ENCODE measurements around the gene ABR.
A peak's percentile ranks its signal among the peaks of the same experiment; 100 is the strongest.
"Not testable (repeated sequence)": the region's sequence is repeated elsewhere in the genome, so short reads cannot be mapped to it uniquely, and the experiment has no call there.

ABR gene

DNA sequence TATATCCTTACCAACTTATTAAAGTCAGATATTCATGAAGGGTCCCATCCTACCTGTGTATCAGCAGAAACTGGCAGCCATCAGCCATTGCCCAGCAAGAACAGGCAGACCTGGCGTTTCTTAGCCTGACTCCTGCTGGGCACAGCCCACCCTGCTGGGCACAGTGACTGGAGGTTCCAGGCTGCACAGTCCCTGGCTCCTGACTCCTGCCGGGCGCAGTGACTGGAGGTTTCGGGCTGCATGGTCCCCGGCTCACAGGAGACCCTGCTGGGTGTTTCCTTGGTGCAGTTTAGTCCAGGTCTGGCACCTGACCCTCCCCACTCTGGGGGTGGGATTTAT, 176.2 kb downstream of the ABR start:
- H3K27ac ChIP-seq = peak overlapping the region; percentile 88
- no peak for TF ChIP-seq ZFX (IDR thresholded peaks at IDR 0.05)
- TF ChIP-seq, protein P1, sequence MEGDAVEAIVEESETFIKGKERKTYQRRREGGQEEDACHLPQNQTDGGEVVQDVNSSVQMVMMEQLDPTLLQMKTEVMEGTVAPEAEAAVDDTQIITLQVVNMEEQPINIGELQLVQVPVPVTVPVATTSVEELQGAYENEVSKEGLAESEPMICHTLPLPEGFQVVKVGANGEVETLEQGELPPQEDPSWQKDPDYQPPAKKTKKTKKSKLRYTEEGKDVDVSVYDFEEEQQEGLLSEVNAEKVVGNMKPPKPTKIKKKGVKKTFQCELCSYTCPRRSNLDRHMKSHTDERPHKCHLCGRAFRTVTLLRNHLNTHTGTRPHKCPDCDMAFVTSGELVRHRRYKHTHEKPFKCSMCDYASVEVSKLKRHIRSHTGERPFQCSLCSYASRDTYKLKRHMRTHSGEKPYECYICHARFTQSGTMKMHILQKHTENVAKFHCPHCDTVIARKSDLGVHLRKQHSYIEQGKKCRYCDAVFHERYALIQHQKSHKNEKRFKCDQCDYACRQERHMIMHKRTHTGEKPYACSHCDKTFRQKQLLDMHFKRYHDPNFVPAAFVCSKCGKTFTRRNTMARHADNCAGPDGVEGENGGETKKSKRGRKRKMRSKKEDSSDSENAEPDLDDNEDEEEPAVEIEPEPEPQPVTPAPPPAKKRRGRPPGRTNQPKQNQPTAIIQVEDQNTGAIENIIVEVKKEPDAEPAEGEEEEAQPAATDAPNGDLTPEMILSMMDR (conservative IDR thresholded peaks at IDR 0.05) = no peak

GRCh38 chr17:1002771-1003555, 176.8 kb downstream of the ABR start:
- H3K27ac ChIP-seq = no peak overlapping the region
- no peak for TF ChIP-seq ZFX (IDR thresholded peaks at IDR 0.05)
- TF ChIP-seq, protein P1 (conservative IDR thresholded peaks at IDR 0.05) = no peak

DNA sequence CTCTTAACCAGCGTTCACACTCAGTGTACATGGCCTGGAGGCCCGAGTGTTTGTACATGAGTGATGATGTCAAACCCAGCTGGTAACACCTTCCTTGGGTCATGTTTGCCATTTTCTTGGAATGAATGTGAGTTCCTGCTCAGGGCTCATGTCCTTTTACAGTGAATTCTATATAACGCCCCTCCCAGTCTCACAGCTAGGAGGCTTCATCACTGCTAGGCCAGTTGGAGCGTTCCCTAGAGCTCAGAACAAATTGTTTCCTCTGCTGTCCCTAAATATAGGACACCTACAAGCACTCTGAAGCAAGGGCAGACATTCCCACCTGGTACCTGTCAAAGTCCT, 177.4 kb downstream of the ABR start:
- H3K27ac ChIP-seq = no peak overlapping the region
- TF ChIP-seq, protein P1 (conservative IDR thresholded peaks at IDR 0.05) = no peak
- TF ChIP-seq ZFX (IDR thresholded peaks at IDR 0.05) = no peak

DNA sequence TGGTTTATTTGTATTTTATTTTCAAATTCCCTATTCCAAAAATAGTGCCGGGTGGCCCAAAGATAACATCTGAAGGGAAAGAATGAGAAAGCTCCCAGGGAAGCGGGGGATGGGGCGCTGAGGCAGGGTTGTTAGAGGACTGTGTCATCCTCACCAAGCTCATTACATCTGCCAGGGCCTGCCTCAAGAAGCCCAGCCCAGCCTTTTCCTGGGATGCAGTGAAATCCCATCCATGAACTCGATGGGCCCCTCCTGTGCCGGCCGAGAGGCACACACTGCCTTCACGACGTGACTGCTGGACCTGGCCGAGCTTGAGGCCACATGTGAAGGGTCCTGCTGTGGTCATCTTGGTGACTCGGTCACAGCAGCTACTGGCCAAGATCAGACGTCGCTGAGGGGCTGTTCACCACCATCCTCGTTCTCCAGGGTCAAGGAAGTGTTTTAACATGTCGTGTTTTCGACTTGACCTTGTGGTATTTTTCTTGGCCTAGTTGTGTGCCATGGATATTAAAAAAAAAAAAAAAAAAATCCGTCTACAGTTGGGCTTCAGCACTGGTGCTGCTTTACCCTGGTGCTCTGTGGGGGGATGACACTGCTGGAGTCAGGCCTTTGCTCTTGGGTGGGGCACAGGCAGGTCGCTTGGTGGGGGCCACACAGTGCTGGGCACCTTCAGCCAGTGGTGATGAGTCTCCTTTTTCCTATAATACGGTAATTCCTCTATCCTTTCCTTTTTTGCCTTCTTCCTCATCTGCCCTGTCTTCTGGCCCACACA, 178.0 kb downstream of the ABR start:
- no peak overlapping the region for H3K27ac ChIP-seq

DNA sequence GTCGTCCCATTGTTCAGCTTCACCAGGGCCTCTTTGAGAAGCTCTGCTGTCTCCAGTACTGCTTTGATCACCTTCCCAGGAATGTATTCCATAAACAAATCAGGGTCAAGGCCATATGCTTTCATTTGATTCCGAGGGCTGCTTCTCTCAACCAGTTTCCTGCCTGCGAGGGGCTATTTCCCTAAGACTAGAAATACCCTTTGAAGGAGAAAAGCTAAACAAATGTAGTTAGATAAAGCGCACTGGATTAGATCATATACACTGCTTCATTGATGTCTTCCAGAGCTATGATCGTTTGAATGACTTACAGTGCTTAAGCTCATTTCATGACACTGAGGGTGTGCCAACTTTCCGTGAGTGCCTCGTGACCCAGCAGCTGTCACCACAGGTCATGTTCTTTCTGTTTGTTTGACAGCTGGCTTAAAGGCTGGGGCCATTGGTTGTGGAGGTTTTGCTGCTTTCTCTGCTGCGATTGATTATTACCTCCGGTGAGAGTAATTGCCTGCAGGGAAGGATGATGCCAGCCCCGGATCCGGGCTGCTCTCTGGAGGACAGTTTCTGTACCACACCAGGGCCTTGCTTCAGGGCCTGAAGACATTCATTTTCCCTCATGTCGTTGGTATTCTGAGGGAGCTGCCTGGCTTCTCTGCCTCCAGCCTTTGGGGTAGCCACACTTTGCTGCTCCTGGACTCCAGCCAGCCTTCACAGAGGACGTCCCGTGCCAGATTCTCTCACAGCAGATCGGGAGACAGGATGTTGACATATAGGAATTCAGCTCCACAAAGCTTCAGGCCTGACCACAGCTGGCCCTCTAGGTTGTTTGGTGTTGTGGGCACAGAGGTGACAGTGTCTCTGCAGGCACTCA, 179.0 kb downstream of the ABR start:
- TF ChIP-seq ZFX (IDR thresholded peaks at IDR 0.05) = no peak
- H3K27ac ChIP-seq = no peak overlapping the region

More for the DNA sequence above, 178.0 kb downstream of the ABR start:
- TF ChIP-seq ZFX (IDR thresholded peaks at IDR 0.05) = no peak
- TF ChIP-seq, protein P1 (conservative IDR thresholded peaks at IDR 0.05) = no peak

DNA sequence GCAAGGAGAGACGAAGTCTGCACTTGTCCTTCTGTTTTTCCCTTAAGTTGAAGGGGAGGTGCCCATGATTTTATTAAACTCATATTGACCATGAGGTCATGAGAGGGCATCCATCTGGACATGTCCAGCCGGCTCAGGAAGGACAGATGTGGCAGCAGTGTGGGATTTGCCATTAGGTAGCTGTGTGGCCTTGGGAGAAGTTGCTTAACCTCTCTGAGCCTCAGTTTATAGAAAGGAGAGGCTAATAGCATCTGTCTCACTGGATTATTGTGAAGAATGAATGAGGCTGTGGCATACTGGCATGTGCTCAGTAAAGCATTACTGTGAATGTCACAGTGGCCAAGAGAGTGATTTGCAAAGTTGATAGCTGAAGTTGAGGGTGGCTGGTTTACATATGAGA, 181.7 kb downstream of the ABR start:
- TF ChIP-seq ZFX (IDR thresholded peaks at IDR 0.05) = no peak
- TF ChIP-seq, protein P1 (conservative IDR thresholded peaks at IDR 0.05) = no peak
- peak overlapping the region; percentile 93; the same call in 1 of the 2 replicates for H3K27ac ChIP-seq

DNA sequence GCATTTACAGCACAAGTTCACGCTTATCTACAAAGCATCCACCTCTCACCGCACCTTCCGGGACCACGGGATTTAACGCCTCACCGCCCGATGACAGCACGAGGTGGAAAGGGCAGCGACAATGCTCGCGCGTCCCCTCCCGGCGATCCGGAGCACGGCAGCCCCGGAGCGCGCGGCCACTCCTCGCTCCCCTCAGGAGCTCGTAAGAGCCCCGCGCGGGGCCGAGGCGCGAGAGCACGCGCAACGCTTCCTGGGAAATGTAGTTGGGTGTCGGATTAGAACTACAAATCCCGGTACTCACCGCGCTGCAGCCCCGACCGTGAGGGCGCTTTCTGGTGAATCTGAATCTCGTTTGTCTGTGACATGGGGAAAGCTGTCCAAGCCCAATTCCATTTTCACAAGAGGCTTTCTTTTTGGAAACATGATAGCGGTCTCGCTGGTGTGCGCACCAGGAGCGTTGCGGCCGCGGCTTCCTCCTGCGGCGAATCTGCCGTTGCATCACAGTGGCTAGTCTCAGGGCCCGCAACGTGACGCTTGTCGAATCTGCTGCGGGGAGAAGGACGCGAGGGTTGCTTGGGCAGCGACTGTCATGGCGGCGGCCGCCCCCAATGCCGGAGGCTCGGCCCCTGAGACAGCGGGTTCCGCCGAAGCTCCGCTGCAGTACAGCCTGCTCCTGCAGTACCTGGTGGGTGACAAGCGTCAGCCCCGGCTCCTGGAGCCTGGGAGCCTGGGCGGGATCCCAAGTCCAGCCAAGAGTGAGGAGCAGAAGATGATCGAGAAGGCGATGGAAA, 183.0 kb downstream of the ABR start, which contains the start of gene TIMM22:
TSS of gene TIMM22 (plus strand) at position 576 of the 791 bp plus-strand sequence. CDS start at position 590, 14 bp downstream.
- H3K27ac ChIP-seq = peak within 1 kb of the TSS; percentile 93
- TF ChIP-seq, protein P1 (conservative IDR thresholded peaks at IDR 0.05) = peak; percentile 100
- no peak for TF ChIP-seq ZFX (IDR thresholded peaks at IDR 0.05)

- not testable (repeated sequence) for H3K27ac ChIP-seq
Observed at GRCh38 chr17:995324-995723, 184.5 kb downstream of the ABR start.

All from C4-2B (cell line).